ENCODE measurements around the gene PIK3R1. TPM values are rescaled to one million over a fixed set of nuclear protein-coding genes. Genes with fewer than 3 reads are reported as not detected.

The PIK3R1 gene
- polyA plus RNA-seq, 1 experiment = 7.6 TPM

GRCh38 chr5:68237715-68238114 lies 22.2 kb downstream of the PIK3R1 start:
- Histone ChIP-seq H3K27ac (ENCODE audit: low read depth, low read length) (no peak overlapping the region), H3K27me3 (ENCODE audit: control insufficient read depth, insufficient read depth, low read length) (no peaks in the 10 kb centered on the region), H3K4me3 (ENCODE audit: low read depth, low read length) (no peak overlapping the region), H3K9me3 (ENCODE audit: control insufficient read depth, insufficient read depth, low read length) (no peaks in the 10 kb centered on the region)
- DNase-seq (ENCODE audit: low read depth, low spot score) = no peak
- CTCF ChIA-PET = no interaction called here
- TF ChIP-seq CTCF (IDR thresholded peaks at IDR 0.05; ENCODE audit: low read depth, low read length) = no peak
- POLR2A ChIA-PET = no interaction called here

- Histone ChIP-seq H3K9me3 (ENCODE audit: control insufficient read depth, insufficient read depth, low read length) (no peaks in the 10 kb centered on the region), H3K4me3 (ENCODE audit: low read depth, low read length) (no peak overlapping the region), H3K27me3 (ENCODE audit: control insufficient read depth, insufficient read depth, low read length) (no peaks in the 10 kb centered on the region), H3K27ac (ENCODE audit: low read depth, low read length) (no peak overlapping the region)
- CTCF ChIA-PET = interaction anchor here (1.3 to 1.4 kb wide), 2 partner anchors 13 to 993 kb away, joined by 4 to 8 read pairs; no protein-coding TSS in a partner anchor
- no peak for TF ChIP-seq CTCF (IDR thresholded peaks at IDR 0.05; ENCODE audit: low read depth, low read length)
- POLR2A ChIA-PET = no interaction called here
- no peak for DNase-seq (ENCODE audit: low read depth, low spot score)
These were observed 23.9 kb downstream of the PIK3R1 start for GRCh38 chr5:68239487-68239886.

GRCh38 chr5:68240202-68240601 lies 24.6 kb downstream of the PIK3R1 start:
- TF ChIP-seq CTCF (IDR thresholded peaks at IDR 0.05; ENCODE audit: low read depth, low read length) = no peak
- POLR2A ChIA-PET = interaction anchor here (0.6 kb wide), 1 partner anchor 194 kb away, joined by 7 read pairs; no protein-coding TSS in a partner anchor
- CTCF ChIA-PET = no interaction called here
- H3K27ac ChIP-seq (ENCODE audit: low read depth, low read length) = no peak overlapping the region
- no peak overlapping the region for H3K4me3 ChIP-seq (ENCODE audit: low read depth, low read length)
- DNase-seq (ENCODE audit: low read depth, low spot score) = no peak
- no peaks in the 10 kb centered on the region for H3K27me3 ChIP-seq (ENCODE audit: control insufficient read depth, insufficient read depth, low read length)
- H3K9me3 ChIP-seq (ENCODE audit: control insufficient read depth, insufficient read depth, low read length) = no peaks in the 10 kb centered on the region

- CTCF ChIA-PET = no interaction called here
- Histone ChIP-seq H3K9me3 (ENCODE audit: control insufficient read depth, insufficient read depth, low read length) (no peaks in the 10 kb centered on the region), H3K27ac (ENCODE audit: low read depth, low read length) (no peak overlapping the region), H3K27me3 (ENCODE audit: control insufficient read depth, insufficient read depth, low read length) (no peaks in the 10 kb centered on the region), H3K4me3 (ENCODE audit: low read depth, low read length) (no peak overlapping the region)
- TF ChIP-seq CTCF (IDR thresholded peaks at IDR 0.05; ENCODE audit: low read depth, low read length) = no peak
- POLR2A ChIA-PET = interaction anchor here (0.6 kb wide), 1 partner anchor 195 kb away, joined by 7 read pairs; no protein-coding TSS in a partner anchor
- DNase-seq (ENCODE audit: low read depth, low spot score) = no peak
These were observed 25.2 kb downstream of the PIK3R1 start for GRCh38 chr5:68240771-68241170.

GRCh38 chr5:68242743-68243142 lies 27.2 kb downstream of the PIK3R1 start:
- DNase-seq (ENCODE audit: low read depth, low spot score) = no peak
- ChIA-PET CTCF (no interaction called here), POLR2A (no interaction called here)

More at GRCh38 chr5:68242743-68243142, 27.2 kb downstream of the PIK3R1 start:
- no peak overlapping the region for H3K27ac ChIP-seq (ENCODE audit: low read depth, low read length)
- H3K9me3 ChIP-seq (ENCODE audit: control insufficient read depth, insufficient read depth, low read length) = no peaks in the 10 kb centered on the region
- TF ChIP-seq CTCF (IDR thresholded peaks at IDR 0.05; ENCODE audit: low read depth, low read length) = no peak
- no peaks in the 10 kb centered on the region for H3K27me3 ChIP-seq (ENCODE audit: control insufficient read depth, insufficient read depth, low read length)
- H3K4me3 ChIP-seq (ENCODE audit: low read depth, low read length) = no peak overlapping the region

Data from AG04450 (cell line).